Measurements from ENCODE around the gene LCN15.

DNA sequence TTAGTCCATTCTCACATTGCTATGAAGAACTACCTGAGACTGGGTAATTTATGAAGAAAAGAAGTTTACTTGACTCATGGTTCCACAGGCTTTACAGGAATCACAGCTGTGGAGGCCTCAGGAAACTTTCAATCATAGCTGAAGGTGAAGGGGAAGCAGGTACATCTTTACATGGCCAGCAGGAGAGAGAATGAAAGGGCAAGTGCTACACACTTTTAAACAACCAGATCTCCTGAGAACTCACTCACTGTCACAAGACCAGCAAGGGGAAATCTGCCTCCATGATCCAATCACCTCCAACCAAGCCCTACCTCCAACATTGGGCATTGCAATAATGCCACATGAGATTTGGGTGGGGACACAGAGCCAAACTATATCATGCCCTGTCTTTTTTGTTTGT lies 12.5 kb downstream of the LCN15 start:
- TF ChIP-seq, protein P1, sequence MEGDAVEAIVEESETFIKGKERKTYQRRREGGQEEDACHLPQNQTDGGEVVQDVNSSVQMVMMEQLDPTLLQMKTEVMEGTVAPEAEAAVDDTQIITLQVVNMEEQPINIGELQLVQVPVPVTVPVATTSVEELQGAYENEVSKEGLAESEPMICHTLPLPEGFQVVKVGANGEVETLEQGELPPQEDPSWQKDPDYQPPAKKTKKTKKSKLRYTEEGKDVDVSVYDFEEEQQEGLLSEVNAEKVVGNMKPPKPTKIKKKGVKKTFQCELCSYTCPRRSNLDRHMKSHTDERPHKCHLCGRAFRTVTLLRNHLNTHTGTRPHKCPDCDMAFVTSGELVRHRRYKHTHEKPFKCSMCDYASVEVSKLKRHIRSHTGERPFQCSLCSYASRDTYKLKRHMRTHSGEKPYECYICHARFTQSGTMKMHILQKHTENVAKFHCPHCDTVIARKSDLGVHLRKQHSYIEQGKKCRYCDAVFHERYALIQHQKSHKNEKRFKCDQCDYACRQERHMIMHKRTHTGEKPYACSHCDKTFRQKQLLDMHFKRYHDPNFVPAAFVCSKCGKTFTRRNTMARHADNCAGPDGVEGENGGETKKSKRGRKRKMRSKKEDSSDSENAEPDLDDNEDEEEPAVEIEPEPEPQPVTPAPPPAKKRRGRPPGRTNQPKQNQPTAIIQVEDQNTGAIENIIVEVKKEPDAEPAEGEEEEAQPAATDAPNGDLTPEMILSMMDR (IDR thresholded peaks at IDR 0.05; ENCODE audit: low read depth, low read length): no peak
- TF ChIP-seq EZH2phosphoT487 (IDR thresholded peaks at IDR 0.05; ENCODE audit: low read depth): no peak

All from OCI-LY3 (cell line).